Lung (tissue), 12 donors: ENCODE results near the gene FAM47E. TPM values are rescaled to one million over a fixed set of nuclear protein-coding genes. Genes with fewer than 3 reads are reported as not detected.

Source experiments
- ATAC-seq: fragments of 200-7000 bp; cut with Tn5 transposase; one replicate; pipeline ENCODE4 v1.9.1; 2020; ENCODE audit warnings: moderate number of reproducible peaks; ENCODE audit not compliant: insufficient read depth, low FRiP score
- DNase-seq, 3 donors: peaks; one replicate each; pipeline ENCODE4 v3.0.0-alpha.2; 2013 to 2017
- H3K27ac ChIP-seq, 2 donors: one replicate each; pipeline ENCODE4 v1.5.1; 2013; ENCODE audit warnings: mild to moderate bottlenecking in 2 of 2, moderate library complexity in 2 of 2, control low read depth in 1 of 2, inconsistent platforms in 1 of 2, low read depth in 1 of 2, low read length in 1 of 2
- H3K27me3 ChIP-seq, 3 donors: one replicate each; pipeline ENCODE4 v1.5.1; 2013; ENCODE audit warnings: low read length in 2 of 3; ENCODE audit not compliant: control insufficient read depth in 3 of 3, insufficient read depth in 3 of 3
- H3K36me3 ChIP-seq, 4 donors: one replicate each; pipeline ENCODE4 v1.5.1; 2013; ENCODE audit warnings: low read length in 4 of 4, mild to moderate bottlenecking in 1 of 4, moderate library complexity in 1 of 4; ENCODE audit not compliant: control insufficient read depth in 4 of 4, insufficient read depth in 4 of 4
- H3K4me1 ChIP-seq, 5 donors: one replicate each; pipeline ENCODE4 v1.5.1; 2013; ENCODE audit warnings: low read length in 5 of 5, mild to moderate bottlenecking in 2 of 5, moderate library complexity in 1 of 5; ENCODE audit not compliant: control insufficient read depth in 5 of 5, insufficient read depth in 5 of 5
- H3K4me3 ChIP-seq: one replicate; pipeline ENCODE4 v1.5.1; 2013; ENCODE audit warnings: mild to moderate bottlenecking, control low read depth, moderate library complexity
- H3K9ac ChIP-seq, 2 donors: one replicate each; pipeline ENCODE4 v1.5.1; 2013; ENCODE audit warnings: low read length in 2 of 2, control low read depth in 1 of 2; ENCODE audit not compliant: insufficient read depth in 1 of 2
- H3K9me3 ChIP-seq, 4 donors: one replicate each; pipeline ENCODE4 v1.5.1; 2013; ENCODE audit warnings: low read length in 3 of 4, mild to moderate bottlenecking in 1 of 4, moderate library complexity in 1 of 4; ENCODE audit not compliant: control insufficient read depth in 4 of 4, insufficient read depth in 3 of 4
- CTCF ChIP-seq: IDR thresholded peaks from 2 replicates; pipeline ENCODE4 v1.5.1; 2012; ENCODE audit warnings: mild to moderate bottlenecking; ENCODE audit errors: control extremely low read depth, extremely low read depth
- WGBS, 2 donors: extraction: QIAGEN DNeasy Blood & Tissue Kit; methylation state at CpG; one replicate each; pipeline ENCODE4 v1.1.7; 2013; 5-methylcytosine and 5-hydroxymethylcytosine counted together
- polyA plus RNA-seq, 2 donors: library from polyadenylated mRNA; stranded (reverse); fragments of 200-250 nt; gene quantifications; one replicate each; pipeline ENCODE4 v1.2.1, GENCODE V29; 2013
- total RNA-seq, 2 donors: library from RNA; depleted of rRNA in 1 of 2; stranded (reverse); fragments of >200 nt in 1 of 2; gene quantifications; one replicate each; pipeline ENCODE4 v1.2.1, GENCODE V29; 2014 to 2021
- donor health status: control.
- donor health status: control.
- donor health status: Bipolar disorder and iron deficiency.
- donor health status: healthy.
- donor health status: DM: yes; HTN: yes; CAD: no.

The FAM47E gene
- total and polyA plus RNA-seq, 4 donors = 4.4 to 10.7 (median 7.0) TPM

DNA sequence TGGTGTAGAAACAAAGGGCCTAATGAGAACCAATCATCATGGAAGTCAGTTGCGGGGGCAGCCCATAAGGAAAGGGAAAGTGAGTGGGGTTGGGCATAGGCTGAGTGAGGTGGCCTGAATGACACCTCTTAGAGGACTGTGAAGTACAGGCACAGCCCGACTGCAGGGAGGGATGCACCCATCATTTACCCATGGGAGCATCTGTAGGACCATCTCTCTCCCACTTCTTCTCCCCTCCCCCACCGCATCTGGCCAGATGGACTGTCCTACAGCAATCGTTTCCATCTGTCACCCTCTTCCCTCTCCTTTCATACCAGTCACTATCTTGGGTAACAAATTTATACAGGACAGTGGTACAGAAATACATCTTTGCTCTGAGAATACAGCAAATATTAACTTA, 59.2 kb downstream of the FAM47E start:
- H3K36me3 ChIP-seq = peaks cover 0 to 4% (median 4%) of the 10 kb centered on the region in 4 donors
- peaks cover 0 to 5% (median 0%) of the 10 kb centered on the region in 4 donors for H3K9me3 ChIP-seq
- no peak for TF ChIP-seq CTCF
- 79 to 82% methylated on average over 4 of the region's 4 CpGs for WGBS, 2 donors
- peaks cover 0 to 16% (median 9%) of the 10 kb centered on the region in 5 donors for H3K4me1 ChIP-seq
- no peak overlapping the region for H3K9ac ChIP-seq
- H3K27ac ChIP-seq = no peak overlapping the region
- no peak for DNase-seq
- H3K27me3 ChIP-seq = no peaks in the 10 kb centered on the region
- no peak for ATAC-seq
- no peak overlapping the region for H3K4me3 ChIP-seq

DNA sequence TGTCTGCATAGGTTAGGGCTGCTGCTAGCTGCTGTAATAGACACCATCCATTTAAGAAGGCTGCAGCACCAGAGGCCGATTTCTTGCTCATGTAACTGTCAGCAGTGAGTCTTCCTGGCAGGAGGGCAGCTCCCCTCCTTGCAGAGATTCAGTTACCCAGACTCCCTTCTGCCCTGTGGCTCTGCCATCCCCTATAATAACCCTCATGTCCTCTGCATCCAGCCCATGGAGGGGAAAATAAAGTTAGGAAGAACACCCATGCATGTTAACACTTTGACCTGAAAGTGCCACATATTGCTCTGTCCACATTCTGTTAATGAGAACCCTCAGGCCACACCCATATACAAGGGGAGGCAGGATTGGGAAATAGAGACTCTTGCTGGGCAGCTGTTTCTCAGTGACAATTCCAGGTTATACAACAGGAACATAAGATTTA, 60.4 kb downstream of the FAM47E start:
- ATAC-seq = no peak
- H3K27me3 ChIP-seq = no peaks in the 10 kb centered on the region
- peaks cover 0 to 6% (median 4%) of the 10 kb centered on the region in 4 donors for H3K9me3 ChIP-seq
- 58 to 70% methylated on average over 1 of the region's 1 CpG for WGBS, 2 donors
- H3K4me1 ChIP-seq = peaks cover 0 to 13% (median 6%) of the 10 kb centered on the region in 5 donors
- H3K9ac ChIP-seq = no peak overlapping the region
- H3K4me3 ChIP-seq = no peak overlapping the region
- H3K36me3 ChIP-seq = peaks cover 0 to 4% (median 4%) of the 10 kb centered on the region in 4 donors
- no peak for DNase-seq
- TF ChIP-seq CTCF = no peak
- H3K27ac ChIP-seq = no peak overlapping the region

DNA sequence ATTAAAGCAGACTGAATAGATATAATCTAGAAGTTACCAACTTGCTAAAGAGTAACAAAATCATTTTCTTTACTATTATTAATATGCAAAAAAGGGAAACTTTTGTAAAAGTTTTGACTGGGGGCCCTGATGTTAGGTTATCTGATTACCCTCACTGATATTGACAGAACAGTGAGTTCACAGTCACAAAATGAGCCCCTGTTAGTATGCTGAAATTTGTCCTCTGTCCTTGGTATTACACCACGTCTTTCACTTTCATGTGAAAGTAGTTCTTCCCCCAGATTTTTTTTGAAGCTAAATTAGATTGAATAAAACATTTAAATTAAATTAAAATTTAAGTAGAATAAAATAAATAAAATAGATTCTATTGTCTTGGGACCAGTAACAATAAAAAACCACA, 60.9 kb downstream of the FAM47E start:
- peaks cover 0 to 11% (median 6%) of the 10 kb centered on the region in 5 donors for H3K4me1 ChIP-seq
- peaks cover 0 to 4% (median 4%) of the 10 kb centered on the region in 4 donors for H3K36me3 ChIP-seq
- no peak overlapping the region for H3K9ac ChIP-seq
- no peak for DNase-seq
- no peak for ATAC-seq
- peaks cover 0 to 8% (median 6%) of the 10 kb centered on the region in 4 donors for H3K9me3 ChIP-seq
- no peak overlapping the region for H3K27ac ChIP-seq
- no peak overlapping the region for H3K4me3 ChIP-seq
- TF ChIP-seq CTCF = no peak
- no peaks in the 10 kb centered on the region for H3K27me3 ChIP-seq
- WGBS, 2 donors = 43 to 71% methylated on average over 1 of the region's 1 CpG

DNA sequence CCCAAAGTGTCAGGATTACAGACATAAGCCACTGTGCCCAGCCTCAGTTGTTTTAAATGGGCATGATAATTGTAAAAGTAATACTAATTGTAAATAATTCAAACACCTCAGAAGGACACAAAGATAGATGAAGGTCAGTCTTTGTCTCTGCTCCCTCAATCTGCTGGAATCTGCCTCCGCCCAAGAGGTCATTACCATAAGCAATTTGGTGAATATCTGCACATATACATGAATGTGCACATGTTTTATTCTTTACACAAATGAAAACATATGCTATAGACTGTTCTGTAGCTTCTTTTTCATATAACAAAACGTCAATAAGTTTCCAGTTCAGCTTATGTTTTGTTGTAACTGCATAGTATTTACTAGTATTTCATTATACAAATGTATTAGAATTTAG, 62.0 kb downstream of the FAM47E start:
- H3K4me1 ChIP-seq = peaks cover 0 to 3% (median 2%) of the 10 kb centered on the region in 5 donors
- H3K27me3 ChIP-seq = no peaks in the 10 kb centered on the region
- peaks cover 0 to 4% (median 4%) of the 10 kb centered on the region in 4 donors for H3K36me3 ChIP-seq
- WGBS, 2 donors = 87 to 91% methylated on average over 2 of the region's 2 CpGs
- H3K27ac ChIP-seq = no peak overlapping the region
- H3K9me3 ChIP-seq = peaks cover 0 to 8% (median 6%) of the 10 kb centered on the region in 4 donors
- DNase-seq (no peak), ATAC-seq (no peak)
- no peak for TF ChIP-seq CTCF
- no peak overlapping the region for H3K4me3 ChIP-seq
- H3K9ac ChIP-seq = no peak overlapping the region
